Measurements from ENCODE around the gene CDK5RAP3.

The CDK5RAP3 gene

DNA sequence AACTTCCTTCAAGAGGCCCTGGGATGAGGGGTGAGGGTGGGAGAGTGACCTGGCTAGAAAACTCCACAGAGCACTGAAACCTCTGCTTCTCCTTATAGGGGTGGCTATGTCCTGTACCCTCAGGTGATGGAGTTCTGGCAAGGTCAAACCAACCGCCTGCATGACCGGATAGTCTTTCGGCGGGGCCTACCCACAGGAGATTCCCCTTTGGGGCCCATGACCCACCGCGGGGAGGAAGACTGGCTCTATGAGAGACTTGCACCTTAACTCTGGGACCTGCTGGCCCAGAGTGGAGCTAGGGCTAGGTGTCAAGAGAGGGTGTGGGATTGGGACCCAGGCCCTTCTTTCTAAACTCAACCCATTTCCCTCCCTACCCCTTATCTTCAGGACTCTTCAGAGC, 24.4 kb upstream of the CDK5RAP3 start:
- no peak for DNase-seq
- peaks cover 8% of the 10 kb centered on the region for H3K4me1 ChIP-seq
- H3K9me3 ChIP-seq, result no peaks in the 10 kb centered on the region
- H3K4me3 ChIP-seq (ENCODE audit: low read depth, low read length), result no peak overlapping the region
- TF ChIP-seq, protein P1, sequence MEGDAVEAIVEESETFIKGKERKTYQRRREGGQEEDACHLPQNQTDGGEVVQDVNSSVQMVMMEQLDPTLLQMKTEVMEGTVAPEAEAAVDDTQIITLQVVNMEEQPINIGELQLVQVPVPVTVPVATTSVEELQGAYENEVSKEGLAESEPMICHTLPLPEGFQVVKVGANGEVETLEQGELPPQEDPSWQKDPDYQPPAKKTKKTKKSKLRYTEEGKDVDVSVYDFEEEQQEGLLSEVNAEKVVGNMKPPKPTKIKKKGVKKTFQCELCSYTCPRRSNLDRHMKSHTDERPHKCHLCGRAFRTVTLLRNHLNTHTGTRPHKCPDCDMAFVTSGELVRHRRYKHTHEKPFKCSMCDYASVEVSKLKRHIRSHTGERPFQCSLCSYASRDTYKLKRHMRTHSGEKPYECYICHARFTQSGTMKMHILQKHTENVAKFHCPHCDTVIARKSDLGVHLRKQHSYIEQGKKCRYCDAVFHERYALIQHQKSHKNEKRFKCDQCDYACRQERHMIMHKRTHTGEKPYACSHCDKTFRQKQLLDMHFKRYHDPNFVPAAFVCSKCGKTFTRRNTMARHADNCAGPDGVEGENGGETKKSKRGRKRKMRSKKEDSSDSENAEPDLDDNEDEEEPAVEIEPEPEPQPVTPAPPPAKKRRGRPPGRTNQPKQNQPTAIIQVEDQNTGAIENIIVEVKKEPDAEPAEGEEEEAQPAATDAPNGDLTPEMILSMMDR (IDR thresholded peaks at IDR 0.05; ENCODE audit: low read depth, low read length), result no peak
- no peaks in the 10 kb centered on the region for H3K27me3 ChIP-seq
- peaks cover 2% of the 10 kb centered on the region; the same call in 1 of the 2 replicates for H3K36me3 ChIP-seq

DNA sequence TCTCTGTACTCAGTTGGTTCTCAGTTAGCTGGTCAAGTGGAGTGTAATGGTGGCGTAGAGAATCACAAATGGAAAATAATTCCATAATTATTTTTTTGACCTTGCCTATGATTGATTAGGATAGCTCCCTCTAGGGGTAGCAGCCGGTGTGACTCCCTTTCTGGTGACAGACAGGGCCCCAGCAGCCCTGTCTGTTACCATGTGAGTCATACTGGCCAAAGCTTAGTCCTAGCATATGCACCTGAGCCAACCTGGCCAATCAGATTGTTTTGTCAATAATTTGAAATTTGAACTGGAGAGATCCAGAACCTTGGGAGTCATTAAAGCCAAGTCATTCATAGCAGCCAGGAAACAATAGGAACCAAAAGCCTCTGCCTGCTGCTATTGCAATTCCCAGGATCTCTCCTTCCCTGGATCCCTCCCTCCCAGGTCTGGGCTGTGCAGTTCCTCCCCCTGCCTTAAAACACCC, 23.9 kb upstream of the CDK5RAP3 start:
- peak; percentile 82 for DNase-seq
- TF ChIP-seq, protein P1 (IDR thresholded peaks at IDR 0.05; ENCODE audit: low read depth, low read length), result peak; percentile 90
- H3K4me3 ChIP-seq (ENCODE audit: low read depth, low read length), result no peak overlapping the region
- no peaks in the 10 kb centered on the region for H3K9me3 ChIP-seq
- H3K27me3 ChIP-seq, result no peaks in the 10 kb centered on the region
- H3K36me3 ChIP-seq, result peaks cover 2% of the 10 kb centered on the region; the same call in 1 of the 2 replicates
- H3K4me1 ChIP-seq, result peaks cover 8% of the 10 kb centered on the region

DNA sequence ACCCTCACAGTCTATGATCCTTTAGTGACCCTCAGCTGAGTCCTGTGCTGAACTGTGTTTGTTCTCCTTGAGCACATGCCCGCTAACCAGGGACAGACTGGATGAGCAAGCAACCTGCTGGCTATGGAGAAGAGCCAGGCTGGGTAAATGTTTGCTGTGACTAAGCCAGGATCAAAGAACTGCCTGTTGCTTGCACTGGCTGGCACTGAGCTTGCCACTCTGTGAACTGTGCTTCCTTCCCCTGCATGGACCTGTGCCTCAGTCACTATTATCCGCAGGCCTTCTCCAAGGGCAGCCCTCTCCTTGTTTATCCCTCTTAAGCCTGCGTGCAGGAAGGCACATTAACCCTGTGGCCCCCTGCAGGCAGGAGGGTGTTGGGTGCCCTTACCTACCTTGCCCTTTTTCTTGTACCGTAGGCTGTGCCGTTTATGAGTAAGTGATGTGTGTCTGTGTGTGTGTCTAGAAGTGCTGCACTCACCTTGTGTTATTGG, 22.2 kb upstream of the CDK5RAP3 start:
- DNase-seq, result no peak
- no peak overlapping the region for H3K4me3 ChIP-seq (ENCODE audit: low read depth, low read length)

DNA sequence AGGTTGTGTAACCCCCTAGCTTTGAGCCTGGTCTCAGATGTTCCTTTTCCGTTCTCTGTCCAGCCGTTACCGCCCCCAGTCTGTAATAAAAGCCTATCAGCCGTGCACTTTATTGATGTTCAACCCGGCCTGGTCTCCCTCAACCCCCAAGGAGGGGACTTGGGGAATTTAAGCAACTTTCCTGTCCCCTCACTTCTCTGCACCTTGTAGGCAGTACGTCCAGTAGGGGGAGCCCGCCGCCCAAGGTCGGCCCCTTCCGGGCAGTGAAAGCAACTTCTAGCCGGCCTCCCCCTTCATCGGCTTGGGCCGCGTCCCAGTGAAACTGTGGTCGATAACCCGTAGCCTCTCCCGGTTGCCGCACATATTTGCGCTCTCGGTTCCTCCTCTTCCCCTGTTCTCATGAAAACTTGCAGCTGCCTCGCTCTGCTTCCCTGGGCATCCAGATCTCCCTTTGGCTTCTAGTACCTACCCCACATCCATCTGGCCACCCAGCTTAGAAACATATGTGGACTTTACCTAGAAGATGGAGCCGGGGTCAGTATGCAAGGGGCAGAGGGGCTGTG, 21.6 kb upstream of the CDK5RAP3 start:
- peak; percentile 94 for DNase-seq
- H3K36me3 ChIP-seq, result peaks cover 2% of the 10 kb centered on the region; the same call in 1 of the 2 replicates

More for the DNA sequence above, 22.2 kb upstream of the CDK5RAP3 start:
- Histone ChIP-seq H3K4me1 (peaks cover 10% of the 10 kb centered on the region), H3K36me3 (peaks cover 2% of the 10 kb centered on the region; the same call in 1 of the 2 replicates), H3K9me3 (no peaks in the 10 kb centered on the region), H3K27me3 (no peaks in the 10 kb centered on the region)
- TF ChIP-seq, protein P1 (IDR thresholded peaks at IDR 0.05; ENCODE audit: low read depth, low read length), result no peak

DNA sequence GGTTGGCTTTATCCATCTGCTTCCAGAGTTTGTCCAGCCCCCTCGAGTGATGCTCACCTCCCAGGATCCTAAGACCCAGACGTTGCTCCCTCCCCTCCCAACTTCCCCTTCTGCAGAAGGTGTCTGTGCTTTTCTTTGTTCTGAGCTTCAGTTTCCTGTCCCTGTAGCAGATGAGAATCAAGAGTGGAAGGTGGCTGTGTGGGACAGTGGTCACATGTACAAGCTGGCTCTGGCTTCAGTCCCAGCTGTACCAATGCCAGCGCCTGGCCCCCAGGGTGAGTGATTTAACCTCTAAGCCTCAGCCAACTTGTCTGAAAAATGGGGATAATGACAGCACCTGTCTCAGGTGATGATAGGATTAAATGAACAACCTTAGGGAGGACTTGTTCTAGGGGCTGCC, 21.0 kb upstream of the CDK5RAP3 start:
- Histone ChIP-seq H3K27me3 (no peaks in the 10 kb centered on the region), H3K9me3 (no peaks in the 10 kb centered on the region), H3K4me1 (peaks cover 13% of the 10 kb centered on the region), H3K4me3 (ENCODE audit: low read depth, low read length) (no peak overlapping the region; the same call in 1 of the 2 replicates), H3K36me3 (peaks cover 2% of the 10 kb centered on the region; the same call in 1 of the 2 replicates)
- TF ChIP-seq, protein P1 (IDR thresholded peaks at IDR 0.05; ENCODE audit: low read depth, low read length), result no peak
- DNase-seq, result no peak

More for the DNA sequence above, 21.6 kb upstream of the CDK5RAP3 start:
- TF ChIP-seq, protein P1 (IDR thresholded peaks at IDR 0.05; ENCODE audit: low read depth, low read length), result peak; percentile 95
- H3K4me3 ChIP-seq (ENCODE audit: low read depth, low read length), result peak overlapping the region; percentile 43
- H3K9me3 ChIP-seq, result no peaks in the 10 kb centered on the region
- H3K27me3 ChIP-seq, result no peaks in the 10 kb centered on the region
- peaks cover 13% of the 10 kb centered on the region for H3K4me1 ChIP-seq

DNA sequence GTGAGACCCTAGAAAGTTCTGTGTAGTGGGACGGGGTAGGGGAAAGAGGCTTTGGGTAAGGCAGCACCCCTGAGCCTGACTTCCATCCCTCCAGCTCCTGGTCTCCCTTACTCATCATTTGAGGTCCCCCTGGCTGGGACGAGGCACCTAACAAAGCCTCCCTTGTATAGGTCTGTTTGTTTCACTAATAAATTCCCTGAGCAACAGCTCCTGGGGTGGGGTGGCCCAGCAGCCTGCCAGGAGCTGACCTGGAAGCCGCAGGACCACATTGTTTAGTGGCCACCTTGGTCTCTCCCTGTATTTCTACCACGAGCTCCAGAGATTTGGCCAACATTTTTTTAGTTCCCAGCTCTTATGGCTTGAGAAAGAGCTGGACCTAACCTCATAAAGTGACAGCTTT, 20.5 kb upstream of the CDK5RAP3 start:
- H3K36me3 ChIP-seq, result peaks cover 2% of the 10 kb centered on the region; the same call in 1 of the 2 replicates
- H3K4me3 ChIP-seq (ENCODE audit: low read depth, low read length), result no peak overlapping the region
- peaks cover 13% of the 10 kb centered on the region for H3K4me1 ChIP-seq
- H3K9me3 ChIP-seq, result no peaks in the 10 kb centered on the region
- TF ChIP-seq, protein P1 (IDR thresholded peaks at IDR 0.05; ENCODE audit: low read depth, low read length), result no peak
- no peak for DNase-seq
- no peaks in the 10 kb centered on the region for H3K27me3 ChIP-seq

Measured in BE2C (cell line).